ENCODE data around the gene WIPF1.

The WIPF1 gene

GRCh38 chr2:174527959-174528358 lies 69.6 kb downstream of the WIPF1 start:
- peaks cover 8% of the 10 kb centered on the region for H3K27me3 ChIP-seq
- no peak overlapping the region for H3K4me3 ChIP-seq (ENCODE audit: low read depth in 1 of 2, low read length in 1 of 2)
- no peaks in the 10 kb centered on the region for H3K36me3 ChIP-seq
- H3K27ac ChIP-seq = no peak overlapping the region
- H3K4me1 ChIP-seq (ENCODE audit: control insufficient read depth in 1 of 2, insufficient read depth in 1 of 2, low read depth in 1 of 2, low read length in 1 of 2) = peaks cover 33 to 35% of the 10 kb centered on the region in 2 experiments
- no peaks in the 10 kb centered on the region for H3K9me3 ChIP-seq
- no peak for TF ChIP-seq CTCF (IDR thresholded peaks at IDR 0.05)

- H3K4me3 ChIP-seq (ENCODE audit: low read depth in 1 of 2, low read length in 1 of 2) = no peak overlapping the region
- peaks cover 8% of the 10 kb centered on the region for H3K27me3 ChIP-seq
- peaks cover 40 to 42% of the 10 kb centered on the region in 2 experiments for H3K4me1 ChIP-seq (ENCODE audit: control insufficient read depth in 1 of 2, insufficient read depth in 1 of 2, low read depth in 1 of 2, low read length in 1 of 2)
- peak overlapping the region; percentile 18 for H3K27ac ChIP-seq
- TF ChIP-seq CTCF (IDR thresholded peaks at IDR 0.05) = no peak
- no peaks in the 10 kb centered on the region for H3K9me3 ChIP-seq
- no peaks in the 10 kb centered on the region for H3K36me3 ChIP-seq
These were observed 70.4 kb downstream of the WIPF1 start for GRCh38 chr2:174527101-174527721.

GRCh38 chr2:174524527-174524926 lies 73.1 kb downstream of the WIPF1 start:
- no peak for TF ChIP-seq CTCF (IDR thresholded peaks at IDR 0.05)
- Histone ChIP-seq H3K27me3 (peaks cover 19% of the 10 kb centered on the region), H3K27ac (peak overlapping the region; percentile 97), H3K4me3 (ENCODE audit: low read depth in 1 of 2, low read length in 1 of 2) (peak overlapping the region; percentile 3 to 29), H3K9me3 (no peaks in the 10 kb centered on the region), H3K36me3 (no peaks in the 10 kb centered on the region), H3K4me1 (ENCODE audit: control insufficient read depth in 1 of 2, insufficient read depth in 1 of 2, low read depth in 1 of 2, low read length in 1 of 2) (peaks cover 51% of the 10 kb centered on the region in 2 experiments)

- Histone ChIP-seq H3K9me3 (no peaks in the 10 kb centered on the region), H3K4me1 (ENCODE audit: control insufficient read depth in 1 of 2, insufficient read depth in 1 of 2, low read depth in 1 of 2, low read length in 1 of 2) (peaks cover 51% of the 10 kb centered on the region in 2 experiments), H3K36me3 (no peaks in the 10 kb centered on the region), H3K27ac (peak overlapping the region; percentile 97), H3K4me3 (ENCODE audit: low read depth in 1 of 2, low read length in 1 of 2) (peak overlapping the region in 1 of 2 experiments; percentile 13), H3K27me3 (peaks cover 31% of the 10 kb centered on the region)
- peak; percentile 71 for TF ChIP-seq CTCF (IDR thresholded peaks at IDR 0.05)
These were observed 75.1 kb downstream of the WIPF1 start for GRCh38 chr2:174522553-174522952.

- H3K36me3 ChIP-seq = no peaks in the 10 kb centered on the region
These were observed 79.2 kb downstream of the WIPF1 start for GRCh38 chr2:174518395-174518794.

More at GRCh38 chr2:174518395-174518794, 79.2 kb downstream of the WIPF1 start:
- TF ChIP-seq CTCF (IDR thresholded peaks at IDR 0.05) = no peak
- H3K4me3 ChIP-seq (ENCODE audit: low read depth in 1 of 2, low read length in 1 of 2) = no peak overlapping the region
- no peak overlapping the region for H3K27ac ChIP-seq
- peaks cover 20 to 22% of the 10 kb centered on the region in 2 experiments for H3K4me1 ChIP-seq (ENCODE audit: control insufficient read depth in 1 of 2, insufficient read depth in 1 of 2, low read depth in 1 of 2, low read length in 1 of 2)
- peaks cover 38% of the 10 kb centered on the region for H3K27me3 ChIP-seq
- H3K9me3 ChIP-seq = no peaks in the 10 kb centered on the region
